Fibroblast of lung (primary cell): Measurements from ENCODE around the gene ANKS1B. TPM values are rescaled to one million over a fixed set of nuclear protein-coding genes. Genes with fewer than 3 reads are reported as not detected.

Experiments
- DNase-seq, 2 donors: peaks; one replicate each; pipeline versions ENCODE4 v3.0.0 to v3.0.0-alpha.2; 2010; ENCODE audit warnings: low read depth in 2 of 2
- H2AFZ ChIP-seq: 2 replicates; pipeline ENCODE4 v1.5.1; 2012; ENCODE audit warnings: low read length, control low read depth, inconsistent platforms
- H3K27ac ChIP-seq: 2 replicates; pipeline ENCODE4 v1.5.1; 2011; ENCODE audit warnings: low read length, control low read depth; ENCODE audit not compliant: insufficient read depth
- H3K27me3 ChIP-seq: 2 replicates; pipeline ENCODE4 v1.5.1; 2011; ENCODE audit warnings: mild to moderate bottlenecking, low read length; ENCODE audit not compliant: control insufficient read depth, insufficient read depth
- H3K36me3 ChIP-seq: 2 replicates; pipeline ENCODE4 v1.5.1; 2011; ENCODE audit warnings: low read length; ENCODE audit not compliant: control insufficient read depth, insufficient read depth
- H3K4me1 ChIP-seq: 2 replicates; pipeline ENCODE4 v1.5.1; 2011; ENCODE audit warnings: low read length; ENCODE audit not compliant: control insufficient read depth, insufficient read depth; ENCODE audit errors: extremely low read depth
- H3K4me2 ChIP-seq: 2 replicates; pipeline ENCODE4 v1.5.1; 2011; ENCODE audit warnings: low read length, control low read depth; ENCODE audit not compliant: insufficient read depth; ENCODE audit errors: extremely low read depth
- H3K4me3 ChIP-seq, 4 experiments: fragments of 200-600 bp in 1 of 4; sonication (generic) in 1 of 4; replicated peaks in 1 of 4; 2 replicates each; pipeline ENCODE4 v1.5.1; 2011 to 2016; ENCODE audit warnings: low read length in 4 of 4, low read depth in 3 of 4, mild to moderate bottlenecking in 3 of 4, control low read depth in 2 of 4, inconsistent platforms in 1 of 4, mixed read lengths in 1 of 4; ENCODE audit not compliant: insufficient read depth in 1 of 4; ENCODE audit errors: control extremely low read depth in 1 of 4
- H3K79me2 ChIP-seq: 2 replicates; pipeline ENCODE4 v1.5.1; 2012; ENCODE audit warnings: mild to moderate bottlenecking, low read length, inconsistent platforms; ENCODE audit not compliant: control insufficient read depth, insufficient read depth
- H3K9ac ChIP-seq: 2 replicates; pipeline ENCODE4 v1.5.1; 2011; ENCODE audit warnings: mild to moderate bottlenecking, low read length, control low read depth; ENCODE audit not compliant: insufficient read depth
- H3K9me3 ChIP-seq: 2 replicates; pipeline ENCODE4 v1.5.1; 2012; ENCODE audit warnings: low read depth, low read length; ENCODE audit not compliant: control insufficient read depth, insufficient read depth
- H4K20me1 ChIP-seq: 2 replicates; pipeline ENCODE4 v1.5.1; 2011; ENCODE audit warnings: low read length; ENCODE audit not compliant: control insufficient read depth, insufficient read depth; ENCODE audit errors: extremely low read depth
- EZH2 ChIP-seq: IDR thresholded peaks from 2 replicates; pipeline ENCODE4 v1.5.1; 2012; ENCODE audit warnings: low read length, control low read depth, mild to moderate bottlenecking; ENCODE audit errors: missing control alignments
- polyA plus RNA-seq, 2 donors: library from polyadenylated mRNA; depleted of rRNA in 1 of 2; stranded (reverse) in 1 of 2; unstranded in 1 of 2; fragments of >200 nt; gene quantifications; 2 replicates each; pipeline ENCODE4 v1.2.1, GENCODE V29; 2011 to 2012; ENCODE audit warnings: missing spikeins in 1 of 2
- total RNA-seq: library from RNA; depleted of rRNA; stranded (reverse); fragments of >200 nt; gene quantifications from 2 replicates; pipeline ENCODE4 v1.2.1, GENCODE V29; 2014
- TF ChIP-seq, protein P1 (sequence below), 2 donors: IDR thresholded peaks in 1 of 2; conservative IDR thresholded peaks in 1 of 2; 1 replicate in 1 of 2; 2 replicates in 1 of 2; pipeline ENCODE4 v1.5.1; 2011 to 2012; ENCODE audit warnings: low read length in 2 of 2, control low read depth in 1 of 2, inconsistent platforms in 1 of 2, low read depth in 1 of 2, mild to moderate bottlenecking in 1 of 2

ANKS1B gene
- total and polyA plus RNA-seq, 2 donors (not counting 1 experiment from before 2014, with no cell fraction given): 0.11 to 0.83 TPM

DNA sequence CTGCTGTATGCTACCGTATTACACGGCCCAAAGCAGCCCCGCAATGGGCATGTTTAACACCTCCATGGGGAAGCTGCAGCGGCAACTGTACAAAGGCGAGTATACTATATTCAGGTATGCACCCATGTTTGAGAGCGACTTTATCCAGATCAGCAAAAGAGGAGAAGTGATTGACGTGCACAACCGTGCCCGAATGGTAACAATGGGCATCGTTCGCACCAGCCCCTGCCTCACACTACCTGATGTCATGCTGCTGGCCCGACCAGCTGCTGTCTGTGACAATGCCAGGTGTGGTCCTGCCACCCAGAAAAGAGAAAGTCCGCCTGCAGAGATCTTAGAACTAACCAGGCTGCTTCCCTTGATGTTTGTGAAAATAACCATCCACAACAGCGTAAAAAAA, 336.6 kb downstream of the ANKS1B start:
- H3K4me1 ChIP-seq: no peaks in the 10 kb centered on the region
- DNase-seq: no peak
- no peak overlapping the region for H3K27ac ChIP-seq
- H2AFZ ChIP-seq: no peak overlapping the region
- H3K4me2 ChIP-seq: no peak overlapping the region
- TF ChIP-seq EZH2: no peak
- TF ChIP-seq, protein P1, sequence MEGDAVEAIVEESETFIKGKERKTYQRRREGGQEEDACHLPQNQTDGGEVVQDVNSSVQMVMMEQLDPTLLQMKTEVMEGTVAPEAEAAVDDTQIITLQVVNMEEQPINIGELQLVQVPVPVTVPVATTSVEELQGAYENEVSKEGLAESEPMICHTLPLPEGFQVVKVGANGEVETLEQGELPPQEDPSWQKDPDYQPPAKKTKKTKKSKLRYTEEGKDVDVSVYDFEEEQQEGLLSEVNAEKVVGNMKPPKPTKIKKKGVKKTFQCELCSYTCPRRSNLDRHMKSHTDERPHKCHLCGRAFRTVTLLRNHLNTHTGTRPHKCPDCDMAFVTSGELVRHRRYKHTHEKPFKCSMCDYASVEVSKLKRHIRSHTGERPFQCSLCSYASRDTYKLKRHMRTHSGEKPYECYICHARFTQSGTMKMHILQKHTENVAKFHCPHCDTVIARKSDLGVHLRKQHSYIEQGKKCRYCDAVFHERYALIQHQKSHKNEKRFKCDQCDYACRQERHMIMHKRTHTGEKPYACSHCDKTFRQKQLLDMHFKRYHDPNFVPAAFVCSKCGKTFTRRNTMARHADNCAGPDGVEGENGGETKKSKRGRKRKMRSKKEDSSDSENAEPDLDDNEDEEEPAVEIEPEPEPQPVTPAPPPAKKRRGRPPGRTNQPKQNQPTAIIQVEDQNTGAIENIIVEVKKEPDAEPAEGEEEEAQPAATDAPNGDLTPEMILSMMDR (conservative IDR thresholded peaks at IDR 0.05 in 1 of 2, IDR thresholded peaks at IDR 0.05 in 1 of 2; ENCODE audit: low read depth in 1 of 2, low read length in 2 of 2): no peak
- H3K9ac ChIP-seq: no peak overlapping the region
- no peaks in the 10 kb centered on the region for H4K20me1 ChIP-seq
- H3K79me2 ChIP-seq: no peaks in the 10 kb centered on the region
- no peaks in the 10 kb centered on the region for H3K36me3 ChIP-seq
- no peaks in the 10 kb centered on the region for H3K27me3 ChIP-seq
- no peak overlapping the region for H3K4me3 ChIP-seq
- H3K9me3 ChIP-seq: no peaks in the 10 kb centered on the region

- DNase-seq: no peak
- H3K36me3 ChIP-seq: no peaks in the 10 kb centered on the region
- H2AFZ ChIP-seq: no peak within 1 kb of the TSS
- no peaks in the 10 kb centered on the region for H3K27me3 ChIP-seq
- H3K9ac ChIP-seq: no peak within 1 kb of the TSS
- no peaks in the 10 kb centered on the region for H3K79me2 ChIP-seq
- H3K9me3 ChIP-seq: no peaks in the 10 kb centered on the region
- H3K4me1 ChIP-seq: no peaks in the 10 kb centered on the region
- TF ChIP-seq, protein P1 (conservative IDR thresholded peaks at IDR 0.05 in 1 of 2, IDR thresholded peaks at IDR 0.05 in 1 of 2; ENCODE audit: low read depth in 1 of 2, low read length in 2 of 2): no peak
- TF ChIP-seq EZH2: no peak
- no peak within 1 kb of the TSS for H3K4me2 ChIP-seq
- H3K27ac ChIP-seq: no peak within 1 kb of the TSS
- H4K20me1 ChIP-seq: no peaks in the 10 kb centered on the region
- no peak within 1 kb of the TSS for H3K4me3 ChIP-seq
These were observed 337.3 kb downstream of the ANKS1B start, which contains the start of gene GARIN6 for GRCh38 chr12:99647453-99647852. TSS of gene GARIN6 (plus strand) at chr12:99647753. CDS start at chr12:99648175, 422 bp downstream.

DNA sequence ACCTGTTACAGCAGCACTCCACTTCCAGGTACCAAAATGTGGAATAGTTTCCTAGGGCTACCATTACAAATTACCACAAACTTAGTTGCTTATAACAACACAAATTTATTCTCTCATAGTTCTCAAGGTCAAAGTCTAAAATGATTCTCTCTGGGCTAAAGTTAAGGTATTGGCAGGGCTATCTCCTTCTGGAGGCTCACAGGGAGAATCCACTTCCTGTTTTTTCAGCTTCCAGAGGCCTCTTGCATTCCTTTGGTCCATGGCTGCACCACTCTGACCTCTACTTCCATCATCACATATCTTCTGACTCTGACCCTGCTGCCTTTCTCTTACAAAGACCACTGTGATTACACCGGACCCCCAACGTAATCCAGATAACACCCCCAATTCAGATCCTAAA, 340.1 kb downstream of the ANKS1B start:
- no peaks in the 10 kb centered on the region for H3K9me3 ChIP-seq
- TF ChIP-seq EZH2: no peak
- TF ChIP-seq, protein P1 (conservative IDR thresholded peaks at IDR 0.05 in 1 of 2, IDR thresholded peaks at IDR 0.05 in 1 of 2; ENCODE audit: low read depth in 1 of 2, low read length in 2 of 2): no peak
- no peak for DNase-seq

More for the DNA sequence above, 340.1 kb downstream of the ANKS1B start:
- no peaks in the 10 kb centered on the region for H3K79me2 ChIP-seq
- H3K4me2 ChIP-seq: no peak overlapping the region
- no peak overlapping the region for H3K4me3 ChIP-seq
- H3K36me3 ChIP-seq: no peaks in the 10 kb centered on the region
- H3K27me3 ChIP-seq: no peaks in the 10 kb centered on the region
- H2AFZ ChIP-seq: no peak overlapping the region
- no peaks in the 10 kb centered on the region for H4K20me1 ChIP-seq
- no peak overlapping the region for H3K9ac ChIP-seq
- no peaks in the 10 kb centered on the region for H3K4me1 ChIP-seq
- no peak overlapping the region for H3K27ac ChIP-seq
